Subcutaneous adipose tissue (tissue), 4 donors: Measurements from ENCODE around the gene AFF3. TPM values are rescaled to one million over a fixed set of nuclear protein-coding genes. Genes with fewer than 3 reads are reported as not detected.

Experiments used
- total RNA-seq, 4 donors: library from RNA; depleted of rRNA; stranded (reverse); fragments of >200 nt; gene quantifications; one replicate each; pipeline ENCODE4 v1.1.0, GENCODE V29; 2016
- TF ChIP-seq, protein P1 (sequence below): fragments of 450-650 bp; IDR thresholded peaks from one replicate; pipeline ENCODE4 v1.5.1; 2016; ENCODE audit warnings: low read depth, mild to moderate bottlenecking, control low read depth, antibody characterized with exemption, moderate library complexity

The AFF3 gene
- total RNA-seq, 4 donors from 2014 or later, result 2.5 to 6.2 (median 5.6) TPM

DNA sequence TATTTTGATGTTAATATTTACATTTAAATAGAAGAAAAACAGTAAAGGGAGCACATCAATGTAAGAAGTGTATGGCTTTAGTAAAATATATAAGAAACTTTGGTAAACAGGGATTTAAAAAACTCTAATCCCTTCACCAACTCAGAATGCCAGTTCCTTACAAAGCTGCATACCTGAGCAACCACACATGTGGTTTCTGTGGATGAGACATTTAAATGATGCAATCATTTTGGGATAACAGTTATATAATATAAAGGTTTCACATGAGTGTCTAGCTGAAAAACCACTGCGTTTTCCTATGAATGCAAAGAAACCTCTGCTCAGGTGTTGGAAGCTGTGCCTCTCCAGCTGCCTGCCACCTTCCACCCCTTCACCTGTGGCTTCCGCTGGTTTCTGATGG lies 443.5 kb downstream of the AFF3 start:
- TF ChIP-seq, protein P1, sequence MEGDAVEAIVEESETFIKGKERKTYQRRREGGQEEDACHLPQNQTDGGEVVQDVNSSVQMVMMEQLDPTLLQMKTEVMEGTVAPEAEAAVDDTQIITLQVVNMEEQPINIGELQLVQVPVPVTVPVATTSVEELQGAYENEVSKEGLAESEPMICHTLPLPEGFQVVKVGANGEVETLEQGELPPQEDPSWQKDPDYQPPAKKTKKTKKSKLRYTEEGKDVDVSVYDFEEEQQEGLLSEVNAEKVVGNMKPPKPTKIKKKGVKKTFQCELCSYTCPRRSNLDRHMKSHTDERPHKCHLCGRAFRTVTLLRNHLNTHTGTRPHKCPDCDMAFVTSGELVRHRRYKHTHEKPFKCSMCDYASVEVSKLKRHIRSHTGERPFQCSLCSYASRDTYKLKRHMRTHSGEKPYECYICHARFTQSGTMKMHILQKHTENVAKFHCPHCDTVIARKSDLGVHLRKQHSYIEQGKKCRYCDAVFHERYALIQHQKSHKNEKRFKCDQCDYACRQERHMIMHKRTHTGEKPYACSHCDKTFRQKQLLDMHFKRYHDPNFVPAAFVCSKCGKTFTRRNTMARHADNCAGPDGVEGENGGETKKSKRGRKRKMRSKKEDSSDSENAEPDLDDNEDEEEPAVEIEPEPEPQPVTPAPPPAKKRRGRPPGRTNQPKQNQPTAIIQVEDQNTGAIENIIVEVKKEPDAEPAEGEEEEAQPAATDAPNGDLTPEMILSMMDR, result no peak

DNA sequence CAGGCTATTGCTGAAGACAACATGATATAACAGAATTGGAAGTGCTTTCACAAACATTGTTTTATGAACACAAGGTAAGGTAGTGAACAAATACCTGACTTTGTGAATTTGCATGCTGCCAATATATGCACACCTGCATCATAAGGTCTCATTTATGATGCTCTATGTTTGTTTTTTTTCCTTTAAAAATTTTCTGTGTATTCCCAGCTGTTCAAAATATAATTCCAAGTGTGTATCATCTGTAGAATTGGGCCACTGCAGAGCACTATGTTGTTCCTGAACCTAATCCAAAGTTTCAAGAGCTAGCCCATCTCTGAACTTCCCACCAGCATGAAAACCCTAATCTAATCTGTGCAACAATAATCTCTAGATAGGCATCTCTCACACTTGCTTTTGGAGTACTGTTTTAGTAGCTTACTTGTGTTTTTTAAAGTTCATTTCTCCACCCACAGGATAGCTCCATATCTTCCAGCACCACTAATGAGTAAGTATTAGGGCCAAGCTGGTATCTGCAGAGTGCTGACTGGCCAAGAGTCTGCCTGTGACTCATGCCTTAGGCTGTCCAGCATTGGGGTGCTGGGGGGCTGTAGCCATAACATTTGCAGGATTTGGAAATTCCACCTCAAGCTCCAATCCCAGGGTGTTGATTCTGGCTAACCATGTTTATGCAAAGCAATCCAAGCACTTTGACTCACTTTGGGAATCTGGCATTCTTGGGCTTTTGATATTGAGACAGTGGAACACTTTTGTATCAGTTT lies 444.4 kb downstream of the AFF3 start:
- TF ChIP-seq, protein P1, result no peak

DNA sequence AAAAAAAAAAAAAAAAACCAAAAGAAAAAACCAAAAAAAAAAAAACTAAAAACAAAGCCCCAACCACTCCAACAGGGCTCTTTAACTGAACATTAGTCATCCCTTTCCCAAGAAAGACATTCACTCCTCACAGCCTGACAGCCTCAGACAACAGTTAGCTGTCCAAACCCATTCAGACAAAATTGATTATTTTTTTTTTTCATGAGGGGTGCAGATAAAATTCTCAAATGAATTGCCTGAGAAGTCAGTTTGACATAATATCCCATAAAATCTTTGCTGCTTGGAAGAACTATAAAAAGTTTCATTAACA lies 446.5 kb downstream of the AFF3 start:
- TF ChIP-seq, protein P1, result no peak

DNA sequence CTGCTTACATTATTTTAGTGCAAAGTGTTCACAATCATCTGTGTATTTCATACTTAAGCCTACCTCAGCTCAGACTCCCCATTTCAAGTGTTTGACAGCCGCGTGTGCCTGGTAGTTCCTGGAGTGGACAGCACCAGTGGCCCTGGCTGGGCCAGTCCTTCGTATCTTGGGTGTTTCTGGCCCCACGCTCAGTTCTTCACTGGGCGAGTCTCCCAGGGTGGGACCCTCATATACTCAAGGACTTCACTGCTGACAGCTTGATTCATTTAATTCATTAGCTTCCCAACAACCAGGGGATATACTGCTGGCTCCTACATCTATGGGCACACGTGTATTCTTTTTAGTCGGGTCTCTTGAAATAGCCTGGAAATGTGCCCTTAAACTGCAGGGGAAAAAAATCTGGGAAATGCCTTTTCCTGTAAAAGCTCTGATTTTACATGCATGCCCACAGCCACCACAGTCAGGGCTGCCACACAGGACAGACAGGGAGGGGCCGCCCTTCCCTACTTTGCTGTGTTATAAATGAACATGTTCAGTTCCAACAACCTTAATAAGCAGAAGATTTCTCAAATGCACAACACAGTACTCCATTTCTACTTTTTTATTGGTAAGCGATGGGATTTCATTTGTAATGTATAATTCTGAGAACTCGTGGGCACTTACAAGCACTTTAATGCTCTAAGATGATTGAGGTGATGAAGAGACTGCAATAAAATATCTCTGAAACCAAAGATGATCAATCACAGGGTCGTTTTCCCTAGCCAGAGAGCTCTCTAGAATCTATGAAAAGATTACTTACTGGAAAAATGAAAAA lies 447.1 kb downstream of the AFF3 start:
- TF ChIP-seq, protein P1, result no peak

DNA sequence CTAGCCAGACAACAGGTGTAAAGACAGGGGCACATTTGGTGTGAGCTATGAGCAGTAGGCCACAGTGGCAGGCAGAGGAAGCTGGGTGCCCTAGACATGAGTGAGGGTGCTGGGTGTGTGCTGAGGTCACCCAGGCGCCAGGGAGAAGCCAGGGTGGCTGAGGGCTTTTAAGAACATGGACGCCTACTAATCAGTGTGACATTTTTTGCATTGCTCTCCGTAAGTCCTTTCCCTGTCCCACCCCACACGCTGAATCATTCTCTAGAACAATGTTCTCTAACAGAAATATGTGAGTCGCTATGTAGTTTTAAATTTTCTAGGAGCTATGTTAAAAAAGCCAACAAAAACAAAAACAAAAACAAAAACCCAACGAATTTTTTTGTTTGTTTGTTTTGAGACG lies 448.1 kb downstream of the AFF3 start:
- TF ChIP-seq, protein P1, result no peak

DNA sequence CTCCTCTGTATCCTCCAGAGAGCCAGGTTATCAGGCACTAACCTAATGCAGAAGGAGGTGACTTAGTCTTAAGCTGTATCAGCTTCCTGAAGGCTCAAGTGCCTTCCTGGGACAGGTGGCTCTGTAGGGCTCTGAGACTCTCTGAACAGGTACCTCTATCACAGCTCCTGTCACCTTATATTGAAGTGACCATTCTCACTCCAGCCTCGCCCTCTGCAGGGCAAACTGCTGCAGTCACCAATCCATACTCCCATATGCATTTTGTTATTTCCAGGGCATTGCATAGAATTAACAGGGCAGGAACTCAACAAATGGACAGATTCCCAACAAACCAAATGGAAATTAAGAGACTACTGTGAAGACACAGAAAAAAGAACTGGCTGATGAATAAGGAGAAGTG lies 449.6 kb downstream of the AFF3 start:
- TF ChIP-seq, protein P1, result no peak

DNA sequence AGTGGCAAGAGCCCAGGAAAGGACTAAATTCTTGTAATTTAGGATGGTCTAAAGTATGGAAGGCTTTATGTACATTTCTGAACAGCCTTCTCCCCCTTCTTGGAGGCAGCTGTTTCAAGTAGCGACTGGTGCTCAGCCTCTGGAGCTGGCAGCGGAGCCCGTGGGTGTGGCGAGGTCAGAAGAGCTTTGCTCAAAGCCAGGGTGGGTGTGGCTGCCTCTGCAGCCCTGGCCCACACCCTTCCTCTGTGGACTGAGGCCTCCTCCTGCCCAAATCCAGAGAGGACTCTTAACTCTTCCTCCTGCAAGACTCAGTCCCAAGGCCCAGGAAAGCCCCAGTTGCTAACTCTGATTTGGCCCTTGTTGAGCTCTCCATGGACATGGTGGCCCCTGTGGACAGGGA lies 450.5 kb downstream of the AFF3 start:
- TF ChIP-seq, protein P1, result no peak
